A673 (cell line): ENCODE measurements around the gene ZWILCH.

Experiments
- EZH2 ChIP-seq: fragments of 200-600 bp; sonication (generic); IDR thresholded peaks from 2 replicates; pipeline ENCODE4 v1.6.1; 2017; ENCODE audit warnings: borderline replicate concordance, low read depth, mild to moderate bottlenecking, mixed read lengths, antibody characterized with exemption, low read length; ENCODE audit not compliant: poor library complexity, severe bottlenecking
- TF ChIP-seq, protein P1 (sequence below): fragments of 300-800, 200-600 bp; sonication (generic); conservative IDR thresholded peaks from 2 replicates; pipeline ENCODE4 v1.5.1; 2017; ENCODE audit warnings: low read depth, mild to moderate bottlenecking, antibody characterized with exemption, low read length, moderate library complexity, mixed read lengths

DNA sequence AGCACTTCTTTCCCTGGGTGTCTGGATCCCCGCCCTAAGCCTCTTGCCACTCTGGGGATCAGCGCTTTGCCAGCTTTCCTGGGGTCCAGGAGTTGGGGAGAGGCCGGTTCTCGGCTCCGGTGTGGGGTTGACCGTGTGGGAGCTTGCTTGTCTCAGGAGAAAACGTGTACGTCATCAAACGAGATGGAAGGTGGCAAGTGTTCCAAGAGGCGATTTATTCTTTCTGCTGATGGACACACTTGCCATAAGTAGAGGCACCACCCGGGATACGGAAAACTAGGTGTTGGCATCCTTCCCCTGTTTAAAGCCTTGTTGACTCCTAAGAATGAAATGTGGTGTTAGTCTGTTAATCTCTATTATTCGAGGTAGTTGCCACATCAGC lies 295 bp downstream of the ZWILCH start:
- TF ChIP-seq, protein P1, sequence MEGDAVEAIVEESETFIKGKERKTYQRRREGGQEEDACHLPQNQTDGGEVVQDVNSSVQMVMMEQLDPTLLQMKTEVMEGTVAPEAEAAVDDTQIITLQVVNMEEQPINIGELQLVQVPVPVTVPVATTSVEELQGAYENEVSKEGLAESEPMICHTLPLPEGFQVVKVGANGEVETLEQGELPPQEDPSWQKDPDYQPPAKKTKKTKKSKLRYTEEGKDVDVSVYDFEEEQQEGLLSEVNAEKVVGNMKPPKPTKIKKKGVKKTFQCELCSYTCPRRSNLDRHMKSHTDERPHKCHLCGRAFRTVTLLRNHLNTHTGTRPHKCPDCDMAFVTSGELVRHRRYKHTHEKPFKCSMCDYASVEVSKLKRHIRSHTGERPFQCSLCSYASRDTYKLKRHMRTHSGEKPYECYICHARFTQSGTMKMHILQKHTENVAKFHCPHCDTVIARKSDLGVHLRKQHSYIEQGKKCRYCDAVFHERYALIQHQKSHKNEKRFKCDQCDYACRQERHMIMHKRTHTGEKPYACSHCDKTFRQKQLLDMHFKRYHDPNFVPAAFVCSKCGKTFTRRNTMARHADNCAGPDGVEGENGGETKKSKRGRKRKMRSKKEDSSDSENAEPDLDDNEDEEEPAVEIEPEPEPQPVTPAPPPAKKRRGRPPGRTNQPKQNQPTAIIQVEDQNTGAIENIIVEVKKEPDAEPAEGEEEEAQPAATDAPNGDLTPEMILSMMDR = no peak
- no peak for TF ChIP-seq EZH2
